A549 (cell line): ENCODE data around the gene SLC17A5. TPM values are rescaled to one million over a fixed set of nuclear protein-coding genes. Genes with fewer than 3 reads are reported as not detected.
"Not testable (repeated sequence)": the region's sequence is repeated elsewhere in the genome, so short reads cannot be mapped to it uniquely, and the experiment has no call there.

Experiments used
- ATAC-seq, 2 experiments: fragments of 200-7000 bp in 1 of 2; fragments of >200 bp in 1 of 2; cut with Nextera tagmentation in 1 of 2; cut with Tn5 transposase in 1 of 2; 3 replicates each; pipeline versions ENCODE4 v1.8.0 to v1.9.1; 2018 to 2020; ENCODE audit warnings: mild to moderate bottlenecking in 1 of 2, moderate library complexity in 1 of 2
- CTCF ChIA-PET: fragments of 300-600 bp; sonication (Branson Sonifier 250); formaldehyde crosslinking; extraction: SDS; loops from one replicate; lab custom pipeline; 2021; ENCODE audit warnings: antibody characterized with exemption, inconsistent platforms; lab: Yijun Ruan, JAX
- POLR2A ChIA-PET: fragments of 350-600 bp; formaldehyde crosslinking; extraction: SDS; loops from one replicate; lab custom pipeline; 2021; ENCODE audit warnings: antibody characterized with exemption, inconsistent platforms; lab: Yijun Ruan, JAX
- DNase-seq, 2 experiments: peaks; one replicate each; pipeline versions ENCODE4 v3.0.0 to v3.0.0-alpha.2; 2011 to 2016; ENCODE audit warnings: low read depth in 1 of 2, low spot score in 1 of 2
- FAIRE-seq: peaks from 2 replicates; lab custom pipeline; 2011; peaks lifted over from hg19 to GRCh38; lab: Jason Lieb, UNC
- H3K27ac ChIP-seq, 2 experiments: fragments of >200 bp; sonication (Bioruptor Twin); formaldehyde crosslinking; 3 replicates each; pipeline ENCODE4 v1.5.1; 2016 to 2017
- H3K4me1 ChIP-seq: fragments of >200 bp; sonication (Bioruptor Twin); formaldehyde crosslinking; 3 replicates; pipeline ENCODE4 v1.6.1; 2016
- H3K4me2 ChIP-seq: fragments of >200 bp; sonication (Bioruptor Twin); formaldehyde crosslinking; 3 replicates; pipeline ENCODE4 v1.6.1; 2016
- H3K4me3 ChIP-seq: fragments of >200 bp; sonication (Bioruptor Twin); formaldehyde crosslinking; 3 replicates; pipeline ENCODE4 v1.5.1; 2016
- H3K9me3 ChIP-seq: fragments of >200 bp; sonication (Bioruptor Twin); formaldehyde crosslinking; 3 replicates; pipeline ENCODE4 v1.6.1; 2016
- FOSL2 ChIP-seq, 2 experiments: fragments of 450-650 bp in 1 of 2; fragments of >200 bp in 1 of 2; sonication (Bioruptor Twin) in 1 of 2; formaldehyde crosslinking; IDR thresholded peaks; 2 replicates each; pipeline versions ENCODE4 v1.5.0 to v1.6.1; 2016 to 2020; ENCODE audit warnings: mild to moderate bottlenecking in 1 of 2, moderate library complexity in 1 of 2
- HEYL ChIP-seq: fragments of 250-450 bp; sonication (Bioruptor Pico); IDR thresholded peaks from 2 replicates; pipeline ENCODE4 v1.8.0; 2021; ENCODE audit warnings: mild to moderate bottlenecking, moderate library complexity
- HOXB13 ChIP-seq: fragments of 250-450 bp; sonication (Bioruptor Pico); IDR thresholded peaks from 2 replicates; pipeline ENCODE4 v1.5.0; 2020; ENCODE audit warnings: low read depth, mild to moderate bottlenecking, moderate library complexity
- MAFK ChIP-seq: fragments of 450-650 bp; IDR thresholded peaks from 2 replicates; pipeline ENCODE4 v1.6.1; 2014; ENCODE audit not compliant: partially characterized antibody
- MYC ChIP-seq: IDR thresholded peaks from 2 replicates; pipeline ENCODE4 v1.6.1; 2012; ENCODE audit warnings: mild to moderate bottlenecking, inconsistent platforms, low read length, improper control_type of control experiment, borderline replicate concordance
- NR3C1 ChIP-seq: fragments of >200 bp; sonication (Bioruptor Twin); formaldehyde crosslinking; IDR thresholded peaks from 3 replicates; pipeline ENCODE4 v1.6.1; 2017
- RARB ChIP-seq: fragments of 250-450 bp; sonication (Bioruptor Pico); IDR thresholded peaks from 2 replicates; pipeline ENCODE4 v1.8.0; 2021; ENCODE audit warnings: mild to moderate bottlenecking, moderate library complexity
- ZFP36 ChIP-seq: fragments of 450-650 bp; IDR thresholded peaks from 2 replicates; pipeline ENCODE4 v1.6.1; 2014; ENCODE audit warnings: borderline replicate concordance; ENCODE audit not compliant: partially characterized antibody
- WGBS: methylation state at CpG from one replicate; pipeline ENCODE4 v1.1.6; 2017; ENCODE audit errors: missing lambda C conversion rate; 5-methylcytosine and 5-hydroxymethylcytosine counted together
- polyA plus RNA-seq, 4 experiments: library from polyadenylated mRNA; depleted of rRNA in 3 of 4; stranded (reverse); fragments of >200 nt; fragmentation: RNase III in 1 of 4; extraction: RNeasy Plus Mini Kit Qiagen cat#74134 plus additional on column Dnase treatment in 1 of 4; gene quantifications; 2 replicates in 3 of 4; 3 replicates in 1 of 4; pipeline ENCODE4 v1.2.3, GENCODE V29; 2011 to 2017
- TF ChIP-seq, protein P1 (sequence below): IDR thresholded peaks from 2 replicates; pipeline ENCODE4 v1.6.1; 2012; ENCODE audit warnings: low read depth, borderline replicate concordance
- TF ChIP-seq, protein P2 (sequence below): IDR thresholded peaks from 2 replicates; pipeline ENCODE4 v1.6.1; 2012
- TF ChIP-seq, protein P3 (sequence below): fragments of 450-650 bp; IDR thresholded peaks from 2 replicates; pipeline ENCODE4 v1.6.1; 2014; ENCODE audit warnings: antibody characterized with exemption

SLC17A5 gene
- polyA plus RNA-seq, 2 of the 4 experiments (the other 2 are of a cell fraction), result 10.0 to 10.6 TPM

DNA sequence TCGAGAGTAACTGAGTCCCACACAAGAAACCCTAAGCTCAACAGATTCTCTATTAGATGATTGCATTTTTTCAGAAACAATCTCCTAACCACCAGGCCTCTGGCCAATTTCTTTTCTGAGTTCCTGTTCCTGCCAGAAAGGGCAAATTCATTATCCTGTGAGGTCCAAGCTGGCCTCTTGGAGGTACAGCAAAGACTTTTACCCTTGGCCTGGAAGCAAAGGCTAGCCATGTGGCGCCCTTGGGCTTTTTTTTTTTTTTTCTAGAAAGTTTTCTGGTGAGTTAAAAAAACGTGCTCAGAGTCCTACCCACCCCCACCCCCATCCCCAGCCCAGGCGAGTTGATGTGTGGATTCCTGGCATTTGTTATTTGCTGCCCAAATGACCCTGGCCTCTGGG, 73.9 kb downstream of the SLC17A5 start:
- no peak overlapping the region for H3K4me3 ChIP-seq
- H3K27ac ChIP-seq, result peak overlapping the region; percentile 93 to 98
- peaks cover 9% of the 10 kb centered on the region; the same call in 1 of the 3 replicates for H3K9me3 ChIP-seq
- 0% methylated on average over 4 of the region's 4 CpGs for WGBS
- H3K4me1 ChIP-seq, result peaks cover 37% of the 10 kb centered on the region
- DNase-seq, result peak; percentile 35 to 84
- H3K4me2 ChIP-seq, result peak overlapping the region; percentile 81
- ChIA-PET CTCF (interaction anchor here (0.6 to 2.0 kb wide), 16 partner anchors 8 to 1856 kb away, joined by 3 to 24 read pairs (median 4); partner anchors contain the start of gene EEF1A1), POLR2A (interaction anchor here (0.6 to 2.6 kb wide), 8 partner anchors 11 to 119 kb away, joined by 3 to 115 read pairs (median 8); partner anchors contain the start of genes EEF1A1, MTO1 and SLC17A5)
- peak; percentile 73 to 78 for ATAC-seq
- no peak for FAIRE-seq
- TF ChIP-seq RARB, result no peak
- TF ChIP-seq, protein P1, sequence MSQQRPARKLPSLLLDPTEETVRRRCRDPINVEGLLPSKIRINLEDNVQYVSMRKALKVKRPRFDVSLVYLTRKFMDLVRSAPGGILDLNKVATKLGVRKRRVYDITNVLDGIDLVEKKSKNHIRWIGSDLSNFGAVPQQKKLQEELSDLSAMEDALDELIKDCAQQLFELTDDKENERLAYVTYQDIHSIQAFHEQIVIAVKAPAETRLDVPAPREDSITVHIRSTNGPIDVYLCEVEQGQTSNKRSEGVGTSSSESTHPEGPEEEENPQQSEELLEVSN, result peak; percentile 65; the same call in 1 of the 2 replicates
- TF ChIP-seq, protein P2, sequence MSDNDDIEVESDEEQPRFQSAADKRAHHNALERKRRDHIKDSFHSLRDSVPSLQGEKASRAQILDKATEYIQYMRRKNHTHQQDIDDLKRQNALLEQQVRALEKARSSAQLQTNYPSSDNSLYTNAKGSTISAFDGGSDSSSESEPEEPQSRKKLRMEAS, result peak; percentile 81; the same call in 1 of the 2 replicates
- TF ChIP-seq, protein P3, sequence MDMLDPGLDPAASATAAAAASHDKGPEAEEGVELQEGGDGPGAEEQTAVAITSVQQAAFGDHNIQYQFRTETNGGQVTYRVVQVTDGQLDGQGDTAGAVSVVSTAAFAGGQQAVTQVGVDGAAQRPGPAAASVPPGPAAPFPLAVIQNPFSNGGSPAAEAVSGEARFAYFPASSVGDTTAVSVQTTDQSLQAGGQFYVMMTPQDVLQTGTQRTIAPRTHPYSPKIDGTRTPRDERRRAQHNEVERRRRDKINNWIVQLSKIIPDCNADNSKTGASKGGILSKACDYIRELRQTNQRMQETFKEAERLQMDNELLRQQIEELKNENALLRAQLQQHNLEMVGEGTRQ, result no peak
- peak; percentile 90; the same call in 1 of the 2 replicates for TF ChIP-seq MYC
- TF ChIP-seq ZFP36, result no peak

DNA sequence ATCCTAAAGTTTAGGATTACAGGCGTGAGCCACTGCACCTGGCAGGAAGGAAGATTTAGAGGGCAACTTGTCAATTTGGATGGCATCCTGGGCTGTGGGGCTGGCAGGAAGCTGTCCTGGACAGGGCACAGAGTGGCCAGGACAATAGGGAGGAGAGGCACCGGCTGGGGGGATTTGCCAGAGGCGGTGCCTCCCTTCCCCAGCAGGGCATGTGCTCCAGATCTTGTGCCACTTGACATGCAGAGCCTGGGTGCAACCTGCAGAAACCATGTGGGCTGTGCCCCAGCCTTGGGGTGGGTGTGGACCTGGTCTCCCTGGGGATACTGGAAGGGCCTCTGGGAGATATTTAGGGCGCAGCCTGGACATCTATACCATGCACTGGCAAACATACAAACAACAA, 74.4 kb downstream of the SLC17A5 start:
- CTCF ChIA-PET, result interaction anchor here (1.1 to 2.0 kb wide), 5 partner anchors 31 to 1857 kb away, joined by 3 to 24 read pairs (median 4); partner anchors contain the start of gene EEF1A1
- Histone ChIP-seq H3K4me2 (peak overlapping the region; percentile 81), H3K27ac (peak overlapping the region; percentile 93 to 98), H3K4me3 (no peak overlapping the region), H3K4me1 (peaks cover 34% of the 10 kb centered on the region)
- WGBS, result 31% methylated on average over 3 of the region's 4 CpGs
- TF ChIP-seq FOSL2 (IDR thresholded peaks at IDR 0.05) (no peak), FOSL2 (CRISPR knock-in tag; IDR thresholded peaks at IDR 0.05) (no peak), HOXB13 (CRISPR knock-in tag) (0 out of 2 replicates have a peak, but pooled peaks have one; percentile 34), NR3C1 (no peak)
- TF ChIP-seq, all 56 proteins: peak for 1
- peaks cover 9% of the 10 kb centered on the region; the same call in 1 of the 3 replicates for H3K9me3 ChIP-seq
- FAIRE-seq, result no peak
- DNase-seq, result peak in 1 of 2 experiments; percentile 36
- POLR2A ChIA-PET, result interaction anchor here (0.6 to 2.6 kb wide), 6 partner anchors 11 to 74 kb away, joined by 4 to 115 read pairs (median 13); partner anchors contain the start of genes EEF1A1 and SLC17A5
- ATAC-seq, result peak; percentile 45 to 58; a peak in 5 of 6 replicates

DNA sequence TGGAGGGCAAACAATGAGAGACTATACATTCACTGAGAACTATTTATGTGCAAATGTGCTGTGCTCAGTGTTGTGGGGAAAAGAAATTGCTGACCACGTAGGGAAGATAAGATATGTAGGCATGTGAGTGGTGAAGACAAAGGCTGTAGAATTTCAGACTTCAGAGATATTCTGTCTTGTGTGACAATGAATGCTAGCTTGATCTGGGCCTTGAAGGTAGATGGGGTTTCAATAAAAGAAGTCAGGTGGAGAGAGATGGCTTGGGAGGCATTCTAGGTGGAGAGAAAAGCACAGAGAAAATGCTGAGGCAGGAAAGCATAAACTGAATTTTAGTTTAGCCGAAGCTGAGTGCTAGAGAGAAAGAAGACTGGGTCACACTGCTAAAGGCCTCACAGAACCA, 76.1 kb downstream of the SLC17A5 start:
- CTCF ChIA-PET, result interaction anchor here (0.9 to 1.0 kb wide), 2 partner anchors 33 to 62 kb away, joined by 3 read pairs; no protein-coding TSS in a partner anchor
- 73% methylated on average over 2 of the region's 2 CpGs for WGBS
- no peak for DNase-seq

DNA sequence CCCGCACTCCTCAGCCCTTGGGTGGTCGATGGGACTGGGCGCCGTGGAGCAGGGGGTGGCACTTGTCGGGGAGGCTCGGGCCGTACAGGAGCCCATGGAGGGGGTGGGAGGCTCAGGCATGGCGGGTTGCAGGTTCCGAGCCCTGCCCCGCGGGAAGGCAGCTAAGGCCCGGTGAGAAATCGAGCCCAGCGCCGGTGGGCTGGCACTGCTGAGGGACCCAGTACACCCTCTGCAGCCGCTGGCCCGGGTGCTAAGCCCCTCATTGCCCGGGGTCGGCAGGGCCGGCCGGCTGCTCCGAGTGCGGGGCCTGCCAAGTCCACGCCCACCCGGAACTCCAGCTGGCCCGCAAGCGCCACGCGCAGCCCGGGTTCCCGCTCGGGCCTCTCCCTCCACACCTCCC, 81.3 kb downstream of the SLC17A5 start:
- DNase-seq, H3K4me3 ChIP-seq, POLR2A ChIA-PET, FAIRE-seq, H3K9me3 ChIP-seq, ATAC-seq, H3K4me2 ChIP-seq, H3K27ac ChIP-seq: not testable (repeated sequence)
- peaks cover 12% of the 10 kb centered on the region for H3K4me1 ChIP-seq
- no CpG with 5 or more reads among the region's 32 CpGs for WGBS
- CTCF ChIA-PET, result interaction anchor here (0.6 to 1.8 kb wide), 2 partner anchors 8 to 60 kb away, joined by 3 to 5 read pairs; no protein-coding TSS in a partner anchor

More for the DNA sequence above, 76.1 kb downstream of the SLC17A5 start:
- POLR2A ChIA-PET, result interaction anchor here (0.7 kb wide), 1 partner anchor 57 kb away, joined by 5 read pairs; the partner anchor contains the start of gene EEF1A1
- FAIRE-seq (no peak), ATAC-seq (no peak)
- no peak overlapping the region for H3K4me2 ChIP-seq
- peaks cover 9% of the 10 kb centered on the region; the same call in 1 of the 3 replicates for H3K9me3 ChIP-seq
- TF ChIP-seq HEYL (CRISPR knock-in tag), result no peak
- TF ChIP-seq MAFK, result peak; percentile 44
- H3K4me3 ChIP-seq, result no peak overlapping the region
- peaks cover 34% of the 10 kb centered on the region for H3K4me1 ChIP-seq
- peak overlapping the region; percentile 93 to 98 for H3K27ac ChIP-seq

DNA sequence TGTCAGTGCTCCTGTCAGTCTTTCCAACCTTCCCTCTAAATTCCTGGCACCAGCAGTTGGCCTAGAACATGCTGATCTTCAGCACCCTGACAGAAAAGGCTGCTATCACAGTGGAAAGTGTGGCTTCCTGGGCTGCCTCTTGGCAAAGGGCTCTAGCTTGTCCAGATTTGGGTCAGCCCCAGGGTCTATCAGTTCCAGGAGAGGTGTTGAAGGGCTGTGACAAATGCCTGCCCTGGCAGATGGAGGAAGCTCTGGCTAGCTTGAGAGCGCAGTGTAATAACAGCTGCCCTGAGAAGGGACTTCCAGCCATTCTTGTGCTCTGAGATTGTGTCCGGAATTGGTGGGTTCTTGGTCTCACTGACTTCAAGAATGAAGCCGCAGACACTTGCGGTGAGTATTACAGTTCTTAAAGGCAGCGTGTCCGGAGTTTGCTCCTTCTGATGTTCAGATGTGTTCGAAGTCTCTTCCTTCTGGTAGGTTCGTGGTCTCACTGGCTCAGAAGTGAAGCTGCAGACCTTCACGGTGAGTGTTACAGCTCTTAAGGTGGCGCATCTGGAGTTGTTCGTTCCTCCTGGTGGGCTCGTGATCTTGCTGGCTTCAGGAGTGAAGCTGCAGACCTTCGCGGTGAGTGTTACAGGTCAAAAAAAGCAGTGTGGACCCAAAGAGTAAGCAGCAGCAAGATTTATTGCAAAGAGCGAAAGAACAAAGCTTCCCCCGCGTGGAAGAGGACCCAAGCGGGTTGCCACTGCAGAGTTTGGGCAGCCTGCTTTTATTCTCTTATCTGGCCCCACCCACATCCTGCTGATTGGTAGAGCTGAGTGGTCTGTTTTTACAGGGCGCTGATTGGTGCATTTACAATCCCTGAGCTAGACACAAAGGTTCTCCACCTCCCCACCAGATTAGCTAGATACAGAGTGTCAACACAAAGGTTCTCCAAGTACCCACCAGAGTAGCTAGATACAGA, 82.3 kb downstream of the SLC17A5 start:
- H3K4me3 ChIP-seq, H3K9me3 ChIP-seq, POLR2A ChIA-PET, FAIRE-seq, ATAC-seq, H3K4me2 ChIP-seq, DNase-seq: not testable (repeated sequence)
- WGBS, result 94% methylated on average over 19 of the region's 19 CpGs
- Histone ChIP-seq H3K4me1 (peaks cover 16% of the 10 kb centered on the region), H3K27ac (peak overlapping the region; percentile 21 to 64; a peak in 3 of 6 replicates)
- CTCF ChIA-PET, result interaction anchor here (1.0 to 1.8 kb wide), 3 partner anchors 9 to 39 kb away, joined by 3 to 5 read pairs (median 5); no protein-coding TSS in a partner anchor
